GM19099 (cell line): ENCODE results near the gene SUPT3H.

Experiments used
- POLR2A ChIP-seq: IDR thresholded peaks from 3 replicates; pipeline ENCODE4 v1.6.1; 2011; ENCODE audit warnings: low read depth; ENCODE audit not compliant: insufficient read length; ENCODE audit errors: extremely low read depth

The SUPT3H gene

DNA sequence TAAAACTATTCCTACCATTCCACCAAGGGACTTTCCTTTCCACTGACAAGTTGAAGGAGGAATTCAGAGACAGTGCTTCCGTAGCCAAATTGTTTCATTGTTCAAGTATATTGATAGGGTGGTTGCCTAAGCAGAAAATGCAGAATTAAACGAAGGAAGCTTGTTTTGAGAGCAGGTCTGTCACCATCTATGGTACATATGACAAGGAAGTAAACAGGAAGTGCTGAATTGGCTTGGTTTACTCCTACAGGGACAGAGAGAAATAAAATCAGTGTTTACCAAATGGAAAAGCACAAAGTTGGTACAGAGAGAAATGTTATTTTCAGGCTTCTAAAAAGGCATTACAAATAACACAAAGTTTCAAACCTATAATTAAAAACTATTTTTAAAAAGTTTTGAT lies 568.5 kb downstream of the SUPT3H start:
- no peak for TF ChIP-seq POLR2A

DNA sequence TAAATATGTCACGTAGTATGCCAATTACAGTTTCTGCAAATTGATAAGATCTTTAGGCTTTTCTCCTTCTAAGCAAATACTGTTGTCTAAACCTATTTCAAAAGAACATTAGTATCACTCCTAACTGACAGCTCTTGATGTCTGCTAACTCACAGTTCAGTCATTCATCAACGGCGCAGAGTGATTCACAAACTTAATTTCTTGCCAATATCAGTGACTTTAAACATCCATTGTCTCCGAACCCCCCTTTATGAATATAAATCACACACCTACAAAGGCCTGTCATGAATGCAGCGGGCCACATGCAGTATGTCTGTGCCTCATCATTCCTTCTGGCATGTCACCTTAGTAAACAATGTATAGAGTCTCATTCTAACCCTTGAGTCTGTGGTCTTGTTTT lies 569.6 kb downstream of the SUPT3H start:
- TF ChIP-seq POLR2A: no peak

DNA sequence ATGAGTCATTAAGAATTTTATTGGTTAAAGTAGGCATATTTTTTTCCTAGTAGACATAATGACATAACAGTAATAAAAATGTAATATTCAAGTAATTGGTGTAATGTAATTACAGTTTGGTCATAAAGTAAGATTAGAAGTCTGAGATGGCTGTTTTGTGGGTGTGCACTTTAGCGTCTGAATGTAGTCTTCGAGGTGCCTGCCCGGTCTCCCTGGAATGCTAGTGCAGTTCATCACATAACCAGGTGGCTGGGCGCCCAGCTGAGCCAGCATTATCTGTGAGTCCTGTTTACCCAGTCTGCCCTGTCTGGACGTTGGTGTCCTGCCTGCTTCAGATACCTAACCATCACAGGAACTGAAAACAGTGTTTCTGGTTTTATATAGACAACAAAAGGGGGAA lies 571.1 kb downstream of the SUPT3H start:
- no peak for TF ChIP-seq POLR2A

DNA sequence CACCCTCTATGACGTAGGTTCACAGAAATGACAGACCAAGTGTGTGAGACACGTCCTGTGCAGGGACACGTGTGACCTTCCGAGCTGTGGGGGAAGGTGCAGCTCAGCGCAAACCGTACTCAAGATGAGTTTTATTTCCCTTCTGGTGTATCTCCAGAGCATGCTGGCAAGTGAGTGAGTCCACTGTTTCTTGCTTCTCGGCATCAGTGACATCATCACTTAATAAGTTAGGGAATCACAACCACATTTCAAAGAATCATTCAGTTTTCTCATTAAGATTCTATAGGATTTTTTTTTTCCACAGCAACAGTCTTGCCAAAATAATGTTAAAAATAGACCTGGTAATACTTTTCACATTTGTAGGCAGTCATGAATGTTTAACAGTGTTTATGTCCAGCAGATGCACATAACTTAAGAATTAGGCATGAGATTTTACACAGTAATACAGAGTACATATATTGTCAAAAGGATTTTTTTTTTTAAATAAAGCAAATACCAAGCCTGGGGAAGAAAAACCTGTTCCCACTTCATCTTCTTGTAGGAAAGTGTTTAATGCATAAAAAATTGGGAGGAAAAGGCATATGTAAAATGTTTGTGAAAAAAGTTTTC lies 572.4 kb downstream of the SUPT3H start:
- no peak for TF ChIP-seq POLR2A

DNA sequence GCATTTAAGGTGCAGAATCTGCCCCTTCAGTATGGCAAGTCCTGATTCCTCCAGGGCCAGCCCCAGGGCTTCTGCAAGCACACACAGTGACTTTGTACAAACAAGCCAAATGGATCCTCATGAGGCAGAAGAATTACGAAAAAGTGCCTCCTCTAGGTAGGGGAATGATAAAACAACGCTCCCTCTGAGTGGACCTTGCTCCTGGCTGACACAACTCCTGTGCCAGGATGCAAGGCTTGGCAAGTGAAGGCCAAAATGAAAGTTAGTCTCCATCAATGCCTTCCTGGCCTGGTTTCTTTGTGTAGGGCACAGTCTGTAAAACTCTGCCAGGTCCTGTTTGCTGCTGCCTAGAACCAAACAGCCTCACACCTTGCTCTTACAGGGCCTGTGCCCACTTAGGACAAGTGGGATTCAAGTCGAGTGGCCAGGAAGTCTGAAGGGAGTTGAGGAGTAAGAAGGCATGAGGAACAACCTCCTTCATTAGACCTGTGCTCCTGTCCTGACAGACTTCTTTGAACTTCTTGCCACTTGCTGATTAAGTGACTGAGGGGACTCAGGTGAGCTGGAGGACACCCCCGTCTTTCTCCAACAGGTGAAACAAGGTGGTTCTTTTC lies 573.1 kb downstream of the SUPT3H start:
- no peak for TF ChIP-seq POLR2A

DNA sequence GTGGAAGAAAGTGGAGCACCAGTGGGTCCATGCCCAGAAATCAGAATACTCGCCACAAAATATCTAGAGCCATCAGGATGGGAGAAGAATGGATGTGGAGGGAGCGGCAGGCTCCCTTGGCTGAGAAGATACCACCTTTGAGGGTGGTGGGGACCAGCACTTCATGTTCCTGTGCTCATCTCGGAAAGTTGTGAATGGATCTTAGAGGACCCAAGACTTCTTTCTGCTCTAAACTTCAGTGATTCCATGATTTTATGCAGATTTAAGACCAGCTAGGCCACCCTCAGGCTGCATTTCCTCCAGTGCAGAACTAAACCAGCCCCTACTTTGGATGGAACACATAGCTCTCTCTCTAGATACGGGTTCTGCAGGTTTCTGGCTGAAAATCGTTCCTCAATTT lies 573.7 kb downstream of the SUPT3H start:
- TF ChIP-seq POLR2A: no peak

DNA sequence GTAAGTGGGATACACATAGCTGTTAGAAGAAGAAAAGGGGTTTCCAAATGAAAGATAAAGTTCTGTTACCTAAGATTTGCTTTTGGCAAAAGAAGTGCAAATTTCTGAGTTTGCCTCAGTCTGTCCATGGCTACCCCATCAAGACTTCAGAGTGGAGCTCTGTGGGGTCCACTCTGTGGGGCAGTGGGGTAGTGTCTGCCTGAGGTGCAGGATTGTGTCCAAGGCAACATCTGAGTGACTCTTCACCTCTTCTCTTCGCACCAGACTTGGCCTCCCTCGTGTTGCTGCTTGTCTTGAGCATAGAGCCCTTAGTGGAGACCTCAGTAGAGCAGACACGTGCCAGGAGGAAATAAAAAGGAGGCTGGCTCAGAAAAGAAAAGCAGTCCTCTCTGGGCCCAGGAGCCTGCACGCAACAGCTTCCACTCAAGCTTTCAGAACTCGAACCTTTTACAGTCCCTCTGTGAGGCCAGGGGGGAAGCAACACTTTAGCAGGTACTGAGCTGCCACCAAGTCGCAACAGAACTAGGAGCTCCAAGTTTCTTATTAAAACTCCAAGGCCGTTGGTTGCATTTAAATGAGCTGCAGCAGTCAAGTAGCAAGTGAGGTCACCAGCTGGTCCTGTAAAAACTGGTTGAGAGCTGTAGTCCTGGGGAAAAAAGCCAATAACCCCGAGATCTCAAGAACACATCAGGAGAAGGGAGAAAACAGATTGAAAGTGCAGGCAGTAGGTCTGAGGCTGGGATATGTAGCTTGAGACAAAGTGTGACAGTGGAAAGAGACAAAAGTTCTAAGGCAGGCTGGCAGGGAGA lies 576.7 kb downstream of the SUPT3H start:
- TF ChIP-seq POLR2A: no peak

DNA sequence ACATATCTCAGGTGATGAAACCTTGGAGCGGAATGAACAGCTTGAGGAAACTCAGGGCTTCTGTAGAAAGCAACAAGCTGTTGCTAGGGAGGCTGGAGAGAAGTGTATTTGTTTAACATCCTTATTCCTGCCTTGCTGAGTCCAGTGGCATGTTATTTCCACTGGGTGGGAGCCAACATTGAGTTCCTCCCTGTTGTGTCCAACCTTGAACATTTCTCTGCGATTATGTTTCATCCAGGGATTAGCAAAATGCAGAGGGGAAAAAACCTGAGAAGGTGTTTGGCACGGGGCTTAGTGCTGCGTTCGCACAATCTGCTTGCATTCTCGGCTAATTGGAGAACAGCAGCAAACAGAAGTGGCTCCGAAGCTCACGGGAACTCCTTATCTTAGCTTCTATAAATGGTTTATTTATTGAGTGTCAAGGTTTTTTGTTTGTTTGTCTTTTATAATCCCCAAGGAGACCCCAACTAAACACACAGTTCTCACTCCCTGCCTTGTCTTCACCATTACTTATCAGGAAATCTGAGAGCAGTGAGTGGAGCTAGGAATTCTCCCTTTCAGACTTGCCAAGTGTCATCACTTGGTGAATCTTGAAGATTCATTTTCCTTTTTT lies 577.5 kb downstream of the SUPT3H start:
- no peak for TF ChIP-seq POLR2A

DNA sequence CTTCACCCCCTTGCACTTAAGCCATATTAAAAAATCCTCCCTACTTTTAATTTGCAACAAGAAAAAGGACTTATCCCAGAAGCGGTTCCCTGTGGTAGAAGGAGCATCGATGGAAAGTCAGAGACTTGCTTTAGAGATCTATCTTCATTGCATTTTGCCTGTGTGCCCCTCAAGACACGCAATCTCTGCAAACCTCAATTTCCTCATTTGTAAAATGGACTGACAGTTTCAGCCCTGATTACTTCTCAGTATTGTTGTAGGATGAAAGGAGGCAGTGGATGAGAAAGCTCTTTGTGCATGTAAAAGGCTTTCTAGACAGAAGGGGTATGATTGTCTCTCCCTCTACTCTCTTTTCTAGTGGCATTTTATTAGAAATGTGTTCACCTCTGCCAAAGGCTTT lies 580.0 kb downstream of the SUPT3H start:
- no peak for TF ChIP-seq POLR2A

DNA sequence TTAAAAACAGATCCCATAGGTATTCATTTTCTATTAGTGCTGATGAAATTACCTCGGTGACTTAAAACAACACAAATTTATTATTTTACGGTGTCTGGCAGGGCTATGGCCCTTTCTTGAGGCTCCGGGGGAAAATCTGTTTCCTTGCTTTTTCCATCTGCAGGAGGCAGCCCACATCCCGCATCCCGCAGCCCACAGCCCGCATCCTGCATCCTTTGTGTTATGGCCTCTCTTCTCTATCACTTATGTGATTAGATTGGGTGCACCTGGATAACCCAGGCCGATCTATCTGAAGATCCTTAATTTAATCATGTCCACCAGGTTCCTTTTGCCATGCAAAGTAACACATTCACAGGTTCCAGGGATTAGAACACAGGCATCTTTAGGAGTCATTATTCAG lies 582.4 kb downstream of the SUPT3H start:
- no peak for TF ChIP-seq POLR2A

DNA sequence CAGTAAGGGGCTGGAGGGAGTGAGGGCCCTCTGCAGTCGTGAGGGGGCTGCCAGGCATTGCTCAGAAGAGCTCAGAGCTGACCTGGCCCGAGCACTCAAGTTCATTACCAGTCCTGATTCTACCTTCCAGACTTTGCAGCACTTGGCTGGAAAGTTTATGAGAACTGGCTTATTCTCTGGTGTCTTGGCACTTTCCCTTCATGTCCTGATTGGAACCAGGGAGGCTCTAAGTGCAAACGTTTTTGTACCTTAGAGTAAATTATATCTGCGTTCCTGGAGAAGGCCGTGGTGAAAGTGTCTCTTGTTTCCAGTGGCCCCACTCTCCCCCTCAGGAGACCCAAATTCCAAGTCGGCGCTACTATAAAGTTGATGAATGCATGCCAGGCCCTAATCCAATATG lies 587.9 kb downstream of the SUPT3H start:
- TF ChIP-seq POLR2A: no peak

DNA sequence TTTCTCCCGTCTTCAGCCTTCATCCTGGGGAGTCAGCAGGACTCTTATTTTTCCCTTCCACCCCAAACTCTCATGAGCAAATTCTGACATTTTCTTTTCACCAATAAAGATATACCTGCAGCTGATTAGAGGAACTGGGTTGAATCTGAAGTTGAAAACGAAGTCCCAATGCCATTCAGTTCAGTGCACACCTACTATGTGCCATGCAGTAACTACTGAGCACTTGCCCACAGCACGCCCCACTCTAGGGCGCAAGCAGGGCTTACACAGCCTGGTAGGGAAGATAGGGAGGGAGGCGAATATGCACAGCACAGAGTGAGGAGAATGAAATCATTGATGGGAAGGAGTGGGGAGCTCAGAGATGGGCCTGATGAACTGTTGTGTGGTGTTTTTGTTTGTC lies 588.7 kb downstream of the SUPT3H start:
- no peak for TF ChIP-seq POLR2A

DNA sequence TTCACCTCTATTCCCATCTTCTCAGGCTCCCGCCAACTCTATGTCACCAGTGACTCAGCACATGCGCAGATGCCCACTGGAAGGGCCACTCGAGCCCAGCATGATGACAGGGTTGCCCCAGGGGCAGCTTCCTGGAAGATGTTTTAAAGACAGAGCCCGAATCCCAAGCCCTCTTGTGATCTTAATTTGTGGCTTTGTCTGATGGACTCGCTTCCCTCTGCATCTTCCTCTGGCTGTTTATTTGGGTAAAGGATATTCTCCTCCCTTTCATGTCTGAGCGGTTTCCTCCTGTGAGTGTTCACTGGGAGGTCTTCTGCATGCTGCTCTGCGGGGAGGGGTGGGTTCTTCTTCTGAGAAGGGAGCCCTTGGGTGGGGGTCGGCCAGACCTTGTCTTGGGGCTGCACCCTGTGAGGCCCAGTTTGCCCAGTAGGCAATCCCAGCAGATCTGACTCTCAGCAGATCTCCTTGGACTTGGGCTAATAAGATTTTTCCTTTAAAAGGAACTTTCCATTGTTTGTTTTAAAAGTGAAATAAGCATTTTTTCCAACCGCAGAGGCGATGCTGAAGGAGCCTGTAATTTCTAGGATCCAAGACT lies 589.2 kb downstream of the SUPT3H start:
- TF ChIP-seq POLR2A: no peak

DNA sequence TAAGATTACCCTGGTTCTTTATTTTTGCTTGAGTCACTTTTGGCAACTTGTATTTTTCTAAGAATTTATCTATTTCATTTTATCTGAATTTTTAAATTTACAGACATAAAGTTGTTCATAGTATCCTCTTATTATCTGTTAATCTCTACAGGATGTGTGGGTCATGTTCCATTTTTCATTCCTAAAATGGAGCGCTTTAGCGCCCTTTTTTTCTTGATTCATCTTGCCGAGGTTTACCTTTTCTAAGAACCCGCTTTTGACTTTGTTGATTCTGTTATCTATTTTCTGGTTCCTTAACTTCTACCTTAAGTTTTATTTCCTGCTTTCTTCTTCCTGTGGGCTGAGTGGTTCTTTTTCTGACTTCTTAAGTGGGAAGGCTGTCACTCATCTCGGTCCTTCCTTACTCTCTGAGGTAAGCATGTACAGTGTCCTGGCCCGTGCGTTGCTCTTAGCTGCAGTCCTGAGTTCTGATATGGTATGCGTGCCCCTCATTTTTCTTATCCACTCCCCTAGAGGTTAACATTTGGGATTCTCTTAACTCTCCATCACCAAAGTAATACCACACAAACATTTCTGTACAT lies 590.4 kb downstream of the SUPT3H start:
- no peak for TF ChIP-seq POLR2A

DNA sequence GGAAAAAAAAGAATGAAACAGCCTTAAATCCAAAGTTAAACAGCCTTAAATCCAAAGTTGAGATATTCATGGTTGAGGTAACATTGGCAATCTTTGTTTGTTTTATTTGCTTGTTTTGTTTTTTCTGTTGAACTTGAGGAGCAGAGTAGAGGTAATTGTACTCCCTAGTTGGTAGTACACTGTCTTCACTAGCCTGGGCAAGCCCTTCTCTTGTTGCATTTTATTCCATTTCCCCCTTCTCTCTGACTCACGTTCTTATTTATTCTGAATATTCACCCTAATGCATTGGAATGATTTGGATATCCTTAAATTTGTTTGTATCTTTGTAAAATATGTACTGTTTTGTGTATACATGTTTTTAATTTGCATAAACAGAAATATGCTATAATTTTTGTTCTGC lies 592.6 kb downstream of the SUPT3H start:
- no peak for TF ChIP-seq POLR2A
